Measurements from ENCODE around the gene MYCBP.

The MYCBP gene

GRCh38 chr1:38819040-38819439 lies 54.1 kb downstream of the MYCBP start:
- no peak for DNase-seq

GRCh38 chr1:38818175-38818976 lies 54.8 kb downstream of the MYCBP start:
- DNase-seq = no peak

GRCh38 chr1:38817267-38818174 lies 55.6 kb downstream of the MYCBP start:
- DNase-seq = no peak

- no peak for DNase-seq
These were observed 57.1 kb downstream of the MYCBP start for GRCh38 chr1:38815903-38816627.

- no peak for DNase-seq
These were observed 58.1 kb downstream of the MYCBP start for GRCh38 chr1:38814984-38815464.

- no peak for DNase-seq
These were observed 58.6 kb downstream of the MYCBP start for GRCh38 chr1:38814444-38814983.

- DNase-seq = no peak
These were observed 60.2 kb downstream of the MYCBP start for GRCh38 chr1:38812981-38813380.

Measured in AML-193 (cell line).